ENCODE results near the gene PRDX3. TPM values are rescaled to one million over a fixed set of nuclear protein-coding genes. Genes with fewer than 3 reads are reported as not detected.
"Not testable (repeated sequence)": the region's sequence is repeated elsewhere in the genome, so short reads cannot be mapped to it uniquely, and the experiment has no call there.

PRDX3 gene
- total RNA-seq, 2 donors from 2014 or later: 147 to 156 TPM

DNA sequence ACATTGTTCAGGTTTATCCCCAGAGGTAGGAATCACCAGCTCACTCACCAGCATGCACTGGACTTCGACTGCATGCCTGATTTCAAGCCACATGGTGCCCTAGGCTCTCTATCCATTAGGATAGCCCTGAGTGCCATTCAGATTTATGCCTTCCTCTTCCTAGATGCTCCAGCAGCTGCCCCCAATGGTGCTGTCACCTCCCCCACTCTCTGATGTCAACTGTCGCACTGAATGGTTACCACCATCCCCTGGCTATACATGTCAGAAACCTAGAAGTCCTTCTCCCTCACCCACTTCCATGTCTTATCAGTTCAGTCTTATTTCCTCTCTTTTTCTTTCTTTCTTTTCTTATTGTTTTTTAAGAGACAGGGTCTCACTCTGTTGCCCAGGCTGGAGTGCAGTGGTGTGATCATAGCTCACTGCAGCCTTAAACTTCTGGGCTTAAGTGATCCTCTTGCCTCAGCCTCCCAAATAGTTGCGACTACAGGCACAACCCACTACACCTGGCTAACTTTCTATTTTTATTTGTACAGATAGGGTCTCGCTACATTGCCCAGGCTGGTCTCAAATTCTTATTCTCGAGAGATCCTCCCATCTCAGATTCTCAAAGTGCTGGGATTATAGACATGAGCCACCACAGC, 16.0 kb downstream of the PRDX3 start:
- Histone ChIP-seq H3K9me3 (no peaks in the 10 kb centered on the region), H3K27ac (no peak overlapping the region), H3K9ac (ENCODE audit: low read depth in 2 of 2, low read length in 2 of 2) (no peak overlapping the region), H3K36me3 (no peaks in the 10 kb centered on the region), H3K4me3 (no peak overlapping the region), H3K4me1 (no peaks in the 10 kb centered on the region), H3K27me3 (no peaks in the 10 kb centered on the region)
- intact Hi-C loops (cut with DNase I): loop anchor here (10.0 kb wide), 1 partner anchor 108 kb away; no protein-coding TSS in a partner anchor
- TF ChIP-seq CTCF (IDR thresholded peaks at IDR 0.05): no peak
- no peak for DNase-seq

DNA sequence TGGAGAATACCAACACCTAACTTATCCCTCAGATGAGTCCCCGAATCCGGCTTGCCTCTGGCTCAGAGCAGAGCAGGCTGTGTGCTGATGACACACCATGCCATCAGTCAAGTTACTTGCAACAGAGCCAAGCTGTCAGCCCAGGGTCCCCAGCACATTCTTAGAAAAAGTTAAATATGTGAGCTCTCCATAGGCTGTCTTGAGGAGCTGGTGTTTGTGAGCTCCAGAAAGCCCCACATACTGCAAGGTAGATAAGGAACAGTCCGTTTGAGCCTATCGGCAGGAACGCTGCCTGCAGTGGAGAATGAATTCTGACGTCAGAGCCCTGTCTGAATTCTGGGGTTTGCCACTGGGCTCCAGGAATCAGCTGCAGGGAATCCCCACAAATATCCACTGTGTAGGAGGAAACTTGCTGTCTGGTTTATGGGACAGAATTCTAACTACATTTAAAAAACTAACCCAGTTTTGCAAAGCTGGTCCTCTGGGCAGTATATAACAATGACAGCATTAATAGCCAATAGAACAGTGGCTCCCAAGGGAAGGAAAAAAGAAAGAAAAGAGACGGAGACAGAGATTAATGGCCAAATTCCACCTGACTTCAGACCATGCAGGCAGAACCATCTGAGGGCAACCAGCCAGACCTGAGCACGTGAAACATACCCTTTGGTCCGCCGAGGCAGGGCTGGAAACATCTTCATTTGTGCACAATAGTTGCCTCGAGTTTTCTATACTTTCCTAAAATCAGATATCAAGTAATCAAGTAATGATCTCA, 16.7 kb downstream of the PRDX3 start:
- no peaks in the 10 kb centered on the region for H3K4me1 ChIP-seq
- H3K36me3 ChIP-seq: no peaks in the 10 kb centered on the region
- no peaks in the 10 kb centered on the region for H3K9me3 ChIP-seq
- H3K27ac ChIP-seq: no peak overlapping the region
- no peak overlapping the region for H3K9ac ChIP-seq (ENCODE audit: low read depth in 2 of 2, low read length in 2 of 2)
- intact Hi-C loops (cut with DNase I): loop anchor here (10.0 kb wide), 1 partner anchor 107 kb away; no protein-coding TSS in a partner anchor
- TF ChIP-seq CTCF (IDR thresholded peaks at IDR 0.05): no peak
- DNase-seq: no peak
- H3K4me3 ChIP-seq: no peak overlapping the region
- H3K27me3 ChIP-seq: no peaks in the 10 kb centered on the region

GRCh38 chr10:119159332-119159731, 19.3 kb downstream of the PRDX3 start:
- no peak for TF ChIP-seq CTCF (IDR thresholded peaks at IDR 0.05)
- H3K36me3 ChIP-seq: no peaks in the 10 kb centered on the region
- H3K27ac ChIP-seq: no peak overlapping the region
- intact Hi-C loops (cut with DNase I): no loop called here
- H3K4me1 ChIP-seq: no peaks in the 10 kb centered on the region
- no peak overlapping the region for H3K9ac ChIP-seq (ENCODE audit: low read depth in 2 of 2, low read length in 2 of 2)
- H3K27me3 ChIP-seq: no peaks in the 10 kb centered on the region
- no peak for DNase-seq
- no peak overlapping the region for H3K4me3 ChIP-seq
- no peaks in the 10 kb centered on the region for H3K9me3 ChIP-seq

- Histone ChIP-seq H3K27ac (no peak overlapping the region), H3K9me3 (no peaks in the 10 kb centered on the region), H3K9ac (ENCODE audit: low read depth in 2 of 2, low read length in 2 of 2) (no peak overlapping the region), H3K4me1 (no peaks in the 10 kb centered on the region), H3K27me3 (no peaks in the 10 kb centered on the region), H3K4me3 (no peak overlapping the region), H3K36me3 (no peaks in the 10 kb centered on the region)
- no peak for TF ChIP-seq CTCF (IDR thresholded peaks at IDR 0.05)
- DNase-seq: no peak
- intact Hi-C loops (cut with DNase I): no loop called here
Observed at GRCh38 chr10:119153661-119154060, 25.0 kb downstream of the PRDX3 start.

DNA sequence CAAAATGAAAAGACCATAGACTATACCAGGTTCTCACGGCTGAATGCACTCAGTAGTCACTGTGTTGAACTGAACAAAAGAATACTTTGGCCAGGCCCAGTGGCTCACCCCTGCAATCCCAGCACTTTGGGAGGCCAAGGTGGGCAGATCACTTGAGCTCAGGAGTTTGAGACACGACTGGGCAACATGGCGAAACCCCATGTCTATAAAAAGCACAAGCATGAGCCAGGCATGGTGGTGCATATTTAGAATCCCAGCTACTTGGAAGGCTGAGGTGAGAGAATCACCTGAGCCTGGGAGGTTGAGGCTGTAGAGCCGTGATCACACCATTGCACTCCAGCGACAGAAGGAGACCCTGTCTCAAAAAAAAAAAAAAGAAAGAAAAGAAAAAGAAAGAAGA, 25.6 kb downstream of the PRDX3 start:
- H3K27me3 ChIP-seq: no peaks in the 10 kb centered on the region
- H3K9ac ChIP-seq (ENCODE audit: low read depth in 2 of 2, low read length in 2 of 2): no peak overlapping the region
- intact Hi-C loops (cut with DNase I): no loop called here
- no peak for DNase-seq
- no peaks in the 10 kb centered on the region for H3K9me3 ChIP-seq
- H3K27ac ChIP-seq: no peak overlapping the region
- no peak for TF ChIP-seq CTCF (IDR thresholded peaks at IDR 0.05)
- no peaks in the 10 kb centered on the region for H3K4me1 ChIP-seq
- H3K4me3 ChIP-seq: no peak overlapping the region
- no peaks in the 10 kb centered on the region for H3K36me3 ChIP-seq

GRCh38 chr10:119151601-119152000, 27.0 kb downstream of the PRDX3 start:
- H3K9me3 ChIP-seq; intact Hi-C loops (cut with DNase I); H3K4me3 ChIP-seq; H3K4me1 ChIP-seq; H3K36me3 ChIP-seq; H3K27ac ChIP-seq; DNase-seq; H3K9ac ChIP-seq (ENCODE audit: low read depth in 2 of 2, low read length in 2 of 2); H3K27me3 ChIP-seq: not testable (repeated sequence)

Measured in colonic mucosa (tissue), 4 donors.